Umbilical cord (tissue), 2 donors: ENCODE measurements around the gene RGR. TPM values are rescaled to one million over a fixed set of nuclear protein-coding genes. Genes with fewer than 3 reads are reported as not detected.
"Not testable (repeated sequence)": the region's sequence is repeated elsewhere in the genome, so short reads cannot be mapped to it uniquely, and the experiment has no call there.

Experiments used
- DNase-seq: peaks from one replicate; pipeline ENCODE4 v3.0.0-alpha.2; 2015; ENCODE audit warnings: low spot score
- total RNA-seq: library from RNA; depleted of rRNA; stranded (reverse); fragments of >200 nt; gene quantifications from one replicate; pipeline ENCODE4 v1.2.3, GENCODE V29; 2014; ENCODE audit warnings: low replicate concordance; ENCODE audit not compliant: insufficient read depth

The RGR gene
- total RNA-seq, 1 donor from 2014 or later, result 2.2 TPM

- no peak for DNase-seq
Observed at GRCh38 chr10:84257343-84258020, 12.6 kb downstream of the RGR start.

- DNase-seq, result no peak
Observed at GRCh38 chr10:84258034-84258695, 13.3 kb downstream of the RGR start.

GRCh38 chr10:84261236-84261915 is 16.5 kb downstream of the RGR start:
- no peak for DNase-seq

DNA sequence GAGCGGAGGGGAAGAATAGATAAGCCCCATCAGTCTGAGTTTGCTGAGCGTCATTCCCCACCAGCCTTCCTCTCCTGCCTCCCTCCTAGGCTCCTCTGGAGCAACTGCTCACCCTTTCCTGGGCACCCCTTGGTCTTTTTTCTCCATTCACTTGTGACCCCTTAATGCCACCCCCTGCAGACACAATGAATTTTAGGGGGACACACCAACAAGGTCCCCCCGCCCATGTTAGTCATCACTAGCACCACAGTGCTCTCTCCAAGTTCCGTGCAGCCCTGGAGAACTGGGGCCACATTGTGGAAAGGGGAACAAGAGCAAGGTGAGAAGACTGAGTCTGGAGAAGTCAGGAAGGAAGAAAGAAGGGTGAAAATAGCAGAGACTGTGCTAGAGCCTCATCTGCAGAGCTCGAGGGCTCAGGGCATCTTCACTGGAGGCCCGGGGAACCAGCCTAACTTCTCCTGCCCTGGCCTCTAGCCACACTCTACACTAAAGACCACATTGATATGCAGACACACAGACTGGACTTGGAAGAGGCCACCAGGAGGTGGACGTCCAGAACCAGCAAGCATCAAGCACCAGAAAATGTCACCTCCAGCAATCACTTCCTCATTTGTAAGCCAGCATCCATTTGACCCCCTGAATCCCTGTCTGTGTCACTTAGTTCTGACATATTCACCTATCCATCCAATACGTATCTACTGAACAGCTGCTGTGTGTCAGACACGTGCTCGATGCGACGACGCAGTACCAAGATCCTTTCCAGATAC is 17.5 kb downstream of the RGR start:
- DNase-seq, result no peak

- DNase-seq, result no peak
Observed at GRCh38 chr10:84263716-84264115, 18.9 kb downstream of the RGR start.

DNA sequence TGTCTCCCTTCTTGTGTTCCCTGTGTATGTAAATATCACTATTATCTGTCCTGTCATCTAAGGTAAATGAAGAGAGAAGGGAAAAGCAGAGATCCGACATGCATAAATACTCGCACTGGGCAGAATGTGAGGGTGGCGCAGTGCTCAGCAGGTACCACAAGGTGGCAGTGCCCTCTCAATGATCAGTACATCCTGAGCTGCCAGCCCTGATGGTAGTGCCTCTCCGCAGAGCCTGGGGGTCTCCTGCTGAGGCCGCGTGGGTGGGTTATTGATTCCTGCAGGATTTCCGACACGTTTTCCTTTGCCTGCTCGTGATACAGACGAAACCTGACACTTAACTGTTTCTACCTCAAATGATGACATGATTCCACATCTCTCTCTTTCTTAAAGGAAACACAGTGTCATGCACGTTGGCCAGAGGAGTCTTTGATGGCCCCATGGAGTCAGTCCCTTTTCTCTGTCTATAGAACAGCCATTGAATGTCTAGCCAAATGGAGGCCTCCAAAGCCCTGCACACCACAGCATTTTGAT is 19.8 kb downstream of the RGR start:
- peak; percentile 48 for DNase-seq

GRCh38 chr10:84265418-84265817 is 20.6 kb downstream of the RGR start:
- no peak for DNase-seq

DNA sequence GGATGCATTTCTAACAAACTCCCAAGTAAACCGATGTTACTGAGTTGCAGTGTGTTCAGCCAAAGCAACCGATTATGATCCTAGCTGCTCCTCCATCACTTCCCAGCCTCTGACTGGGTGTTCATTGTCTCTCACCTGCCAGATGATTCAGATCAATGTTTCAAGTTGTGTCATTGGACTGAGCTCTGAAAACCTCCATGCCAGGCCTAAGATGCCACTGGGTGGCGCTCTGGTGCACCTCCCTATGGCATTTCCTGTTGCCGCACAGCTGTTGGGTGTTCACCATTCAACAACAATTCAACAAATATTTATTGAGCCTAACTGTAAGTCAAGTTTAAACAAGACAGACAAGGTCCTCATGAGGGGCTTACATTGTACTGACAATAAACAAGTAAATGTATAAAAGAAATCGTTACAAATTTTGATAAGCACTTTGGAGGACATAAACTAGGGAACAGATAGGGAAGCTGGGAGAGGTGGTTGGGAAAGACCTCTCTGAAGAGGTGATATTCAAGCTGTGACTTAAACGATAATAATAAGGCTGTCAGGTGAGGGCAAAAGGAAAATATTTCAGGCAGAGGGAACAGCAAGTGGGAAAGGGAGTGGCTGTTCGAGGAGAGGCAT is 22.8 kb downstream of the RGR start:
- DNase-seq, result no peak

GRCh38 chr10:84269162-84269561 is 24.3 kb downstream of the RGR start:
- DNase-seq, result no peak

DNA sequence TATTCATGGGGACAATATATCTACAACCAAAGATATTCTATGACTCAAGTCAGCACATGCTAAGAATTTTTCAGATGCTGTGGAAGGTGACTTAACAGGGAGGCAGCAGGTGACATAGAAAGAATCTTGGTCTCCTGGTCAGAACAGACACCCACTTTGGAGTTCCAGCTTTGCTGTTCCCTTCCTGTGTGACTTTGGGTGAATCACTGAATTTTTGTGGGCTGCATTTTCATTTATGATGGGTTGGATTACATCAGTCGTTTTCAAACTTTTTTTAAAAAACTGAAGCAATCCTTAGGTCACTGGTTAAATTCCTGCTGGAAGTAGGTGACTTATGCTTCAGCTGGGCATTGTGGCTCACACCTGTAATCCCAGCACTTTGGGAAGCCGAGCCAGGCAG is 24.9 kb downstream of the RGR start:
- DNase-seq, result no peak

- DNase-seq, result no peak
Observed at GRCh38 chr10:84270708-84271107, 25.9 kb downstream of the RGR start.

- not testable (repeated sequence) for DNase-seq
Observed at GRCh38 chr10:84279876-84280475, 35.1 kb downstream of the RGR start.

DNA sequence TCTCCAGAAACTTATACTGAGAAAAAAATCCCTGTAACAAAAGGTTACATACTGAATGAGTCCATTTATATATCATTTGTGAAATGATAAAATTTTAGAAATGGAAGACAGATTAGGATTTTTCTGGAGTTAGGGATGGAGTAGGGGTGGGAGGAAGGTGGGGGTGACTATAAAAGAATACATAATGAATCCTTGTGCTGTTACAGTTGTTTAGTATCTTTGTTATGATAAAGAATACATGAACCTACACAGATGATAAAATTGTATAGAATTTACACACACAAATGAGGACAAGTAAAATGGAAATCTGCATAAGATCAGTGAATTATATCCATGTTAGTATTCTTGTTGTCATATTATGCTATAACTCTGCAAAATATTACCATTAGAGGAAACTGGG is 41.8 kb downstream of the RGR start:
- DNase-seq, result no peak

DNA sequence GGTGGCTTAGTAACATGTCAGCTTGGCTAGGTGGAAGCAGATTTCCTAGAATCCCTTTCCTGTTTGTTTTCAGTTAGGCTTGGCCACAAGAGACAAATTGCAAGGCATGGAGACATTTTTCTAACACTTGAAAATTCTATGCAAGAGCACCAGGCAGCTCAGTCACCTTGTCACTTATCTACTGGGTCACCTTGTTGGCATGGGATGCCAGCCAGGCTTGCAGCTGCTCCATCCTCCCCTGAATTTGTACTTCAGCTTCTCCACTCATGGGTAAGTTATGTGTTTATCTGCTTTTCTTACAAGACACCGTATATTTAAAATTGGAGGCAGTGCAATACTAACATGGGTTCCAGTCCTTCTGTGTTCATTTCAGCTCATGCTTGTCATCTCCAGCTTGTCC is 43.3 kb downstream of the RGR start:
- no peak for DNase-seq

- DNase-seq, result no peak
Observed at GRCh38 chr10:84289521-84290200, 44.8 kb downstream of the RGR start.

DNA sequence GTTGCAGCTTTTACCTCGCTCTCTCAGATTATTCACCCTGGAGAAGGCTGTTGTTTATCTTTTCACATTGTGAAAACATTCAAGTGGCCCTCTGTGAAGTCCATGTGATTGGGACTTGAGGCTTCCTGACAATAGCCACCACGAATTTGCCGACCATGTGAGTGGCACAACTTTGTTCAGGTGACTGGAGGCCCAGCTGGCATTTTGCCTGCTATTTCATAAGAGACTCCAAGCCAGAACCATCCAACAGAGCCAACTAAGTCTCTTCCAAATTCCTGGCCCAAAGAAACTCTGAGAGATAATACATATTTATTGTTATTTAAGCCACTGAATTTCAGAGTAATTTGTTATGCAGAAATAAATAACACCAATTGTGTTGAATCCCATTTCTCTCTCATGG is 45.4 kb downstream of the RGR start:
- DNase-seq, result no peak

GRCh38 chr10:84291384-84291783 is 46.5 kb downstream of the RGR start:
- peak; percentile 63 for DNase-seq

GRCh38 chr10:84292502-84292901 is 47.6 kb downstream of the RGR start:
- DNase-seq, result no peak

DNA sequence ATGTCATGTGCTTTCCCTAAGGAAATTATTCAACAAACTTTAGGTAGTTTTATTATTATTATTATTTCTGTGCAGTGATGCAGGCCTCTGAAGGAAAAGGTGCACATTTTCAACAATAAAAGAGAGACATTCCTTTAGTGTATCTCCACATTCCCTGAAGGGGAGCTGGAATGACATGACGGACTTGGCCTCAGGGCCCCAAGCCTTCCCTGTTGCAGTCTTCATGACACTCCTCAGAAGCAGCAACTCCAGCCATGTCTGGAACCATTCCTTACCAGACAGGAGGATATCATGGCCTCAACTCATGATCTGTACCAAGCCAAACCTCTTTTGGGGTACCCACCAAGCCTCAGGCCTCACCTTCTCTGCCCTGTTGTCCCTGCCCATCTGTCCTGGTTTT is 48.3 kb downstream of the RGR start:
- no peak for DNase-seq

GRCh38 chr10:84293574-84294016 is 48.7 kb downstream of the RGR start:
- DNase-seq, result no peak
